ENCODE measurements around the gene HJV. TPM values are rescaled to one million over a fixed set of nuclear protein-coding genes. Genes with fewer than 3 reads are reported as not detected.

HJV gene
- total RNA-seq, 2 donors from 2014 or later, result not detected

DNA sequence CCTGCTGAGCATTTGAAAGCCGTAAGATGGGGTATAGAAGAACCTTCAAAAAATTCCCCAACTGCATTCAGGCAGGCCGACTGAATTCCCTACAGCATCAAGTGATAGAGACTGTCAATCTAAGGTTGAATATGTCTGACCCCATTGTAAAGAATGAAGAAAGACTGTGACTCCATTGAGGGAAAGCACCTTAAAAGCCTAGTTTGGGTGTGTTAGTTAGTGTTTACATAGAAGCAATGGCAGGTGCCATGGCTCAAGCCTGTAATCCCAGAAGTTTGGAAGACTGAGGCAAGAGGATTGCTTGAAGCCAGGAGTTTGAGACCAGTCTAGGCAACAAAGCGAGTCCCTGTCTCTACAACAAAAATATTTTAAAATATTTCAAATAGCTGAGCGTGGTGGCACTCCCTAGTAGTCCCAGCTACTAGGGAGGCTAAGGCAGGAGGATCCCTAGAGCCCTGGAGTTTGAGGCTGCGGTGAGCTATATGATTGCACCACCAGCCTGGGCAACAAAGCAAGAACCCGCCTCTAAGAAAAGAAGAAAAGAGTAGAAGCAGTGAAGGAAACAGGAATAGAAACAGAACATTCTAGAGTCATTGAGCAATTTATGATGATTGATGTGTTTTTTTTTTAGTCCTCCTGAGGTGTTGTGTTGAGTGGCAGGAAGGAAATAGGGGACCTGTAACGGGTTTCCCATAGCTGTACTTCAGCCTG lies 41.6 kb downstream of the HJV start:
- Histone ChIP-seq H3K36me3 (no peaks in the 10 kb centered on the region), H3K4me1 (ENCODE audit: control insufficient read depth in 1 of 2, low read depth in 2 of 2) (peaks cover 67 to 69% of the 10 kb centered on the region in 2 donors), H3K27ac (peak overlapping the region; percentile 95 to 98), H3K27me3 (replicated peaks; ENCODE audit: insufficient read depth) (no peaks in the 10 kb centered on the region), H3K9me3 (no peaks in the 10 kb centered on the region), H3K4me3 (peak overlapping the region; percentile 68)
- TF ChIP-seq, protein P1, sequence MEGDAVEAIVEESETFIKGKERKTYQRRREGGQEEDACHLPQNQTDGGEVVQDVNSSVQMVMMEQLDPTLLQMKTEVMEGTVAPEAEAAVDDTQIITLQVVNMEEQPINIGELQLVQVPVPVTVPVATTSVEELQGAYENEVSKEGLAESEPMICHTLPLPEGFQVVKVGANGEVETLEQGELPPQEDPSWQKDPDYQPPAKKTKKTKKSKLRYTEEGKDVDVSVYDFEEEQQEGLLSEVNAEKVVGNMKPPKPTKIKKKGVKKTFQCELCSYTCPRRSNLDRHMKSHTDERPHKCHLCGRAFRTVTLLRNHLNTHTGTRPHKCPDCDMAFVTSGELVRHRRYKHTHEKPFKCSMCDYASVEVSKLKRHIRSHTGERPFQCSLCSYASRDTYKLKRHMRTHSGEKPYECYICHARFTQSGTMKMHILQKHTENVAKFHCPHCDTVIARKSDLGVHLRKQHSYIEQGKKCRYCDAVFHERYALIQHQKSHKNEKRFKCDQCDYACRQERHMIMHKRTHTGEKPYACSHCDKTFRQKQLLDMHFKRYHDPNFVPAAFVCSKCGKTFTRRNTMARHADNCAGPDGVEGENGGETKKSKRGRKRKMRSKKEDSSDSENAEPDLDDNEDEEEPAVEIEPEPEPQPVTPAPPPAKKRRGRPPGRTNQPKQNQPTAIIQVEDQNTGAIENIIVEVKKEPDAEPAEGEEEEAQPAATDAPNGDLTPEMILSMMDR (IDR thresholded peaks at IDR 0.05), result no peak
- DNase-seq (ENCODE audit: low spot score) (no peak), ATAC-seq (ENCODE audit: insufficient number of reproducible peaks, low FRiP score, low read depth) (peak; percentile 43)

DNA sequence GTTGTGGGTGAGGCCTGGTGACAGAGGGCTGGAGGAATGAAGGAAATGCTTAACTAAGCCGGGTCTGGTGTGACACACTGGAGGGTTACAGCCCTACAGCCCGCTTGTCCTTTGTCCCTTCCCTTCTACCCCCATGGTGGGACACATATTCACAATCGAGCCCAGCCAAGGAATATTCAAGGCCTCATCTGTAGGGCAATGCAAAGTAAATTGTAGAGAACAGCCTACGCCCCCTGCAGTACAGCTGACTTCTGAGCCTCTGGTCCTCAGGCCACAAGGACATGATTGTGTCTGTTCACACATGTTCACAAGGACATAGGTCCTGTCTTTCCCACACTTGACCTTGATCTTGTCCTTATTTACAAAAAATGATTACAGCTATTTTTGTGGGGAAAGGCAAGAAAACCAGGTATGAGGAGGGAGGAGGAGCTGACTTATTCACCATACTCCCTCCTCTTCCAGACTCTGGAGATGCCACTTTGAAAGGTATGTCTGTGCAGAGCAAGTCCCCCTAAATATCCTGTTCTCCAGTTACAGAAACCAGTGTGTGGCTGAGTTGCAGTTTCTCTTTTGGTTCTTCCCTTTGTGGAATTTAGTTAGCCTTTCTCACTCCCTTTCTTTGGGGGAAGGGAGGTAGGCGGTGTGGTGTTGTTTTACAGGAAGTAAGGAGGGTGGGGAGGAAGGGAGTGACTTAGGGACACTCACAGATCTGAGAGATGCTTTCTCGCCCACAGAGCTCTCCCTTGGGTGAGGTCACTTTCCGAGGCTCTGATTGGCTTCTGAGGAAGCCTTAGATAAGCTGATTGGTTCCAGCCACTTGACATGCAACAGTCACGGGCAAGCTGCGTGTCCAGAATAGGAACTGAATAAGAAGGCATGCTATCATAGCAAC lies 42.4 kb downstream of the HJV start:
- Histone ChIP-seq H3K36me3 (no peaks in the 10 kb centered on the region), H3K27ac (peak overlapping the region; percentile 95 to 98), H3K4me3 (peak overlapping the region; percentile 68), H3K4me1 (ENCODE audit: control insufficient read depth in 1 of 2, low read depth in 2 of 2) (peaks cover 61 to 67% of the 10 kb centered on the region in 2 donors), H3K9me3 (no peaks in the 10 kb centered on the region), H3K27me3 (replicated peaks; ENCODE audit: insufficient read depth) (no peaks in the 10 kb centered on the region)
- ATAC-seq (ENCODE audit: insufficient number of reproducible peaks, low FRiP score, low read depth) (peak; percentile 96), DNase-seq (ENCODE audit: low spot score) (peak; percentile 94)
- TF ChIP-seq, protein P1 (IDR thresholded peaks at IDR 0.05), result no peak

DNA sequence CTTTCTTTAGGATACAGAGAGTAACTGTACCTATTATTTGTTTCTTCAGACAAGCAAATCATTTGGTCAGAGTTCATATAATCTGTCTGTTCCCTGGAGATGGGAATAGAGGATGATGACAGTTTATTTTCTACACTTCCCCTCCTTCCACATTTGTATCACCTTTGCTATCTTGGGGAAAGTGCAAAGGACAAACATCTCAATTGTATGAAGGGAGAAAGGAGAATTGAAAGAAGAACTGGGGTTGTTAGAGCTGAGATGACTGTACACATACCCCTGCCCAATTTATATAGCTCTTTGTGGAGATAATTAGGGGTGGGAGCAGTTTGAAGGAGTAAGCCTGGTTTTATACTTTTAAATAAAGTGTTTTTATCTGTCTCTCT lies 43.1 kb downstream of the HJV start:
- Histone ChIP-seq H3K27ac (peak overlapping the region; percentile 95 to 98), H3K9me3 (no peaks in the 10 kb centered on the region), H3K36me3 (no peaks in the 10 kb centered on the region), H3K4me3 (peak overlapping the region; percentile 68), H3K27me3 (replicated peaks; ENCODE audit: insufficient read depth) (no peaks in the 10 kb centered on the region), H3K4me1 (ENCODE audit: control insufficient read depth in 1 of 2, low read depth in 2 of 2) (peaks cover 56 to 62% of the 10 kb centered on the region in 2 donors)
- ATAC-seq (ENCODE audit: insufficient number of reproducible peaks, low FRiP score, low read depth) (no peak), DNase-seq (ENCODE audit: low spot score) (no peak)
- TF ChIP-seq, protein P1 (IDR thresholded peaks at IDR 0.05), result no peak

DNA sequence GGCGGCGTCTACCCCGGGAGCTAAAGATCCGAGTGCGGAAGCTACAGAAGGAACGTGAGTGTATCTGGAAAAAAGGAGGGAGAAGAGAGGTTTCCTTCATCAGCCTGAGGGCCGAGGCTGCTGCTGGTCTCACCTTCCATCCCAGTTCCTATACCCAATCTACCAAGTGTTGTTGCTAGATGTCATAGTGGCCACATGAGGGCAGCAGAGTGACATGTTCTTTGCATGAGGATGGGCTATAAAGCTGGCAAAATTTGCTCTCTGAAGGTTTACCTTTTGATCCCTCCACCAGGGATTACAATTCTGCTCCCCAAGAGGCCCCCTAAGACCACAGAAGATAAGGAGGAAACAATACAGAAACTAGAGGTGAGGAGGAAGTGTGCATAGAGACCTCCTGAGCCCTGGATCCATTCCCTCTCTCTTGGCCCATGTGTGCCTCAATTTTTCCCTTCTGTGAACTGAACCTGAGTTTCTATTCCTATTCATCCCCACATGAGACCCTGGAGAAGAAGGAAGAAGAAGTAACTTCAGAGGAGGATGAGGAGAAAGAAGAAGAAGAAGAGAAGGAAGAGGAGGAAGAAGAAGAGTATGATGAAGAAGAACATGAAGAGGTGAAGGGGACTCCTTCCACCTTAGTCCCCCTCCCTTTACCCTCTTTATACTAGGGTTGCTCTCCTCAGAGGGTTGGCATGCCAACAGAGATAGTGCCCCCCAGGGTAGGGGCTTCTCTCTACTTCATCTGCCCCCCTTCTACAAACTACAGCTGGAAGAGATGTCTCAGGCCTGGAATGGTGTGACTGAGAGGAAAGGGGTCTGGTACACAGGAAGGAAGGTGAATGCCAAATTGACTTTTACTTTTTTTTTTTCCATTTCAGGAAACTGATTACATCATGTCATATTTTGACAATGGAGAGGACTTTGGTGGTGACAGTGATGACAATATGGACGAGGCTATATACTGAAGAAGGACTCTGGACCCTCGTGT lies 43.8 kb downstream of the HJV start:
- Histone ChIP-seq H3K36me3 (no peaks in the 10 kb centered on the region), H3K9me3 (no peaks in the 10 kb centered on the region), H3K27ac (peak overlapping the region; percentile 95 to 98), H3K4me3 (peak overlapping the region; percentile 7), H3K27me3 (replicated peaks; ENCODE audit: insufficient read depth) (no peaks in the 10 kb centered on the region), H3K4me1 (ENCODE audit: control insufficient read depth in 1 of 2, low read depth in 2 of 2) (peaks cover 49 to 56% of the 10 kb centered on the region in 2 donors)
- DNase-seq (ENCODE audit: low spot score), result peak; percentile 50
- ATAC-seq (ENCODE audit: insufficient number of reproducible peaks, low FRiP score, low read depth), result peak; percentile 29
- TF ChIP-seq, protein P1 (IDR thresholded peaks at IDR 0.05), result peak; percentile 81
